ENCODE results near the gene TMC8.

DNA sequence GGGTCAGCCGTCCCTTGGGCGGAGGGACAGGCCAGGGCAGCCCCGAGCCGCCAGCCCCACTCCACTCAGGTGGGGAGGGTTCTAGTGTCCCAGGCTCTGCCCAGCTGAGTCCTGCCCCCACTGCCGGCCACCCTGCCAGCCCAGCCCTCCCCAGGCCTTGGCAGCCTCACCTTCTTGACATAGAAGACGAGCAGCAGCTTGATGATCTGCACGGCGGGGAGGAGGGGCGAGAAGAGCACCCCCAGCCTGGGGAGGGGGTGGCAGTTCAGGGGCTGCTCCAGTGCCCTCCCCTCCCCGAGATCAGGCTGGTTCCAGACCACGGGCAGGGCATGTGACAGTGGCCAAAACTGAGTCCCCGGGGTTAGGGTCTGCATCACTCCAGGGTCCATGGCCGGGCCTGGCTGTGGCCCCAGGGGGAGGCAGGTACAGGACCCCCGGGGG, 11.8 kb upstream of the TMC8 start:
- TF ChIP-seq, protein P1, sequence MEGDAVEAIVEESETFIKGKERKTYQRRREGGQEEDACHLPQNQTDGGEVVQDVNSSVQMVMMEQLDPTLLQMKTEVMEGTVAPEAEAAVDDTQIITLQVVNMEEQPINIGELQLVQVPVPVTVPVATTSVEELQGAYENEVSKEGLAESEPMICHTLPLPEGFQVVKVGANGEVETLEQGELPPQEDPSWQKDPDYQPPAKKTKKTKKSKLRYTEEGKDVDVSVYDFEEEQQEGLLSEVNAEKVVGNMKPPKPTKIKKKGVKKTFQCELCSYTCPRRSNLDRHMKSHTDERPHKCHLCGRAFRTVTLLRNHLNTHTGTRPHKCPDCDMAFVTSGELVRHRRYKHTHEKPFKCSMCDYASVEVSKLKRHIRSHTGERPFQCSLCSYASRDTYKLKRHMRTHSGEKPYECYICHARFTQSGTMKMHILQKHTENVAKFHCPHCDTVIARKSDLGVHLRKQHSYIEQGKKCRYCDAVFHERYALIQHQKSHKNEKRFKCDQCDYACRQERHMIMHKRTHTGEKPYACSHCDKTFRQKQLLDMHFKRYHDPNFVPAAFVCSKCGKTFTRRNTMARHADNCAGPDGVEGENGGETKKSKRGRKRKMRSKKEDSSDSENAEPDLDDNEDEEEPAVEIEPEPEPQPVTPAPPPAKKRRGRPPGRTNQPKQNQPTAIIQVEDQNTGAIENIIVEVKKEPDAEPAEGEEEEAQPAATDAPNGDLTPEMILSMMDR (IDR thresholded peaks at IDR 0.05) = no peak
- no peak for TF ChIP-seq POLR2A (IDR thresholded peaks at IDR 0.05)

All from Peyer's patch (tissue), 4 donors.